ENCODE data around the gene INCENP.
"Not testable (repeated sequence)": the region's sequence is repeated elsewhere in the genome, so short reads cannot be mapped to it uniquely, and the experiment has no call there.

The INCENP gene

DNA sequence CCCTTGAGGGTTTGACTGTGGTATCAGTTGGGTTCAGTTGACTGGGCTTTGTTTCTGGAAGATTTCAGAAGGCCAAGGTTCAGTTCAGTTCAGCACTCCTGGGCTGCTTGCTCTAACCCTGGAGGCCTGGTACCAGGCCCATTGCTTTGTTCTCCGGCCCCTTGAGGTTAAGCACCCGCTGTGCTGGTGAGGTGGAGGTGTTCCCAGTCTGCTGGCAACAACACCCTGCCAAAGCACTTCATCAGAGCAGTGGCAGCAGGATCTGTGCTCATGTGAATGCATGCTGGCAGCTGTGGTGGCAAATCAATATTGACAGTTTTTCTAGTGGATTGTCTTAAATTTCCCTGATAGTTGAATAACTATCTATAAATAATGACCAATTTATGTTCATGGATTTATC is 62.4 kb downstream of the INCENP start:
- TF ChIP-seq, protein P1, sequence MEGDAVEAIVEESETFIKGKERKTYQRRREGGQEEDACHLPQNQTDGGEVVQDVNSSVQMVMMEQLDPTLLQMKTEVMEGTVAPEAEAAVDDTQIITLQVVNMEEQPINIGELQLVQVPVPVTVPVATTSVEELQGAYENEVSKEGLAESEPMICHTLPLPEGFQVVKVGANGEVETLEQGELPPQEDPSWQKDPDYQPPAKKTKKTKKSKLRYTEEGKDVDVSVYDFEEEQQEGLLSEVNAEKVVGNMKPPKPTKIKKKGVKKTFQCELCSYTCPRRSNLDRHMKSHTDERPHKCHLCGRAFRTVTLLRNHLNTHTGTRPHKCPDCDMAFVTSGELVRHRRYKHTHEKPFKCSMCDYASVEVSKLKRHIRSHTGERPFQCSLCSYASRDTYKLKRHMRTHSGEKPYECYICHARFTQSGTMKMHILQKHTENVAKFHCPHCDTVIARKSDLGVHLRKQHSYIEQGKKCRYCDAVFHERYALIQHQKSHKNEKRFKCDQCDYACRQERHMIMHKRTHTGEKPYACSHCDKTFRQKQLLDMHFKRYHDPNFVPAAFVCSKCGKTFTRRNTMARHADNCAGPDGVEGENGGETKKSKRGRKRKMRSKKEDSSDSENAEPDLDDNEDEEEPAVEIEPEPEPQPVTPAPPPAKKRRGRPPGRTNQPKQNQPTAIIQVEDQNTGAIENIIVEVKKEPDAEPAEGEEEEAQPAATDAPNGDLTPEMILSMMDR (IDR thresholded peaks at IDR 0.05; ENCODE audit: insufficient read depth, low read length, missing control alignments) = no peak
- ChIA-PET CTCF (no interaction called here), POLR2A (no interaction called here)
- no peak for DNase-seq (ENCODE audit: low read depth, low spot score)
- no peak overlapping the region for H3K4me3 ChIP-seq (ENCODE audit: low read depth, low read length)

DNA sequence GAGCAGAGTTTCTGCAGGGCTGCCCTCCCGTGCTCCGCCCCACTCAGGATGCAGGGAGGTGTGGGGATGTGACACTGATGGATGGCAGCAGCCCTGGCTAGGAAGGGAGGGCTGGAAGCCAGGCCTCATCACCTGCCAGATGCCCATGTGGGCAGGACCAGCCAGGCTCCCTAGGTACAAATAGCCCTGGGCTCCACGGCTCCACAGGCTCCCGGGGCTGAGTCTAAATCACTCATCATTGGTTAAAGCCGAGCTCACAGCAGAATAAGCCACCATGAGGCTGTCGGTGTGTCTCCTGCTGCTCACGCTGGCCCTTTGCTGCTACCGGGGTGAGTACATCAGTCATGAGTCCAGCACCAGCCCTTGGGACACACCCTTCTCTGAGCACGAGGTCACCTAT is 66.2 kb downstream of the INCENP start, which contains the start of gene SCGB1D1:
Gene SCGB1D1 (plus strand): TSS at position 206 of the 400 bp plus-strand sequence. CDS start 69 bp downstream, at position 275.
- TF ChIP-seq, protein P1 (IDR thresholded peaks at IDR 0.05; ENCODE audit: insufficient read depth, low read length, missing control alignments) = no peak
- ChIA-PET POLR2A (no interaction called here), CTCF (interaction anchor here (1.0 to 2.2 kb wide), 3 partner anchors 10 to 121 kb away, joined by 3 to 9 read pairs (median 5); no protein-coding TSS in a partner anchor)
- no peak for DNase-seq (ENCODE audit: low read depth, low spot score)
- H3K4me3 ChIP-seq (ENCODE audit: low read depth, low read length) = no peak within 1 kb of the TSS

DNA sequence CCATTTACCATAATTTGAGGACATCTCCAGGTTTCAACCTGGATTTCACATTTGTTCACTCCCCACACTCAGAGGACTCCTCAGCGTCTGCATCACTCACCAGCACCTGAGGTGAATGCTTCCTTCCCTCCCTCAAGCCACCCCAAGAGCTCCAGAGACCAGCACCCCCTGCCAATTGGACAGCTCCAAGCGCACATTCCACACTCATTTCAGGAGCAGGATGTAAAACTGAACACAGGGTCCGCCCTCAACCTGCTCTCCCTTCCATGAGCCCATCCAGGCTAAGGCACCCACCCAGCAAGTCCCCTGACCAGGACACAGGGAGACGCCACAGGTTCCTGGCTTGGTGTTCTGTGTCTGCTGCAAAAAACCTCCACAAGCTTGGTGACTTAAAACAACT is 70.1 kb downstream of the INCENP start:
- POLR2A ChIA-PET = no interaction called here
- CTCF ChIA-PET = no interaction called here
- TF ChIP-seq, protein P1 (IDR thresholded peaks at IDR 0.05; ENCODE audit: insufficient read depth, low read length, missing control alignments) = no peak
- DNase-seq (ENCODE audit: low read depth, low spot score) = no peak
- H3K4me3 ChIP-seq (ENCODE audit: low read depth, low read length) = no peak overlapping the region

DNA sequence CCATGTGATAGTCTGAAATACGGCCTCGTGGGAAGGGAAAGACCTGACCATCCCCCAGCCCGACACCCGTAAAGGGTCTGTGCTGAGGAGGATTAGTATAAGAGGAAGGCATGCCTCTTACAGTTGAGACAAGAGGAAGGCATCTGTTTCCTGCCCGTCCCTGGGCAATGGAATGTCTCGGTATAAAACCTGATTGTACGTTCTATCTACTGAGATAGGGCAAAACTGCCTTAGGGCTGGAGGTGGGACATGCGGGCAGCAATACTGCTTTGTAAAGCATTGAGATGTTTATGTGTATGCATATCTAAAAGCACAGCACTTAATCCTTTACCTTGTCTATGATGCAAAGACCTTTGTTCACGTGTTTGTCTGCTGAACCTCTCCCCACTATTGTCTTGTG is 71.2 kb downstream of the INCENP start:
- H3K4me3 ChIP-seq (ENCODE audit: low read depth, low read length); POLR2A ChIA-PET; CTCF ChIA-PET; DNase-seq (ENCODE audit: low read depth, low spot score): not testable (repeated sequence)

DNA sequence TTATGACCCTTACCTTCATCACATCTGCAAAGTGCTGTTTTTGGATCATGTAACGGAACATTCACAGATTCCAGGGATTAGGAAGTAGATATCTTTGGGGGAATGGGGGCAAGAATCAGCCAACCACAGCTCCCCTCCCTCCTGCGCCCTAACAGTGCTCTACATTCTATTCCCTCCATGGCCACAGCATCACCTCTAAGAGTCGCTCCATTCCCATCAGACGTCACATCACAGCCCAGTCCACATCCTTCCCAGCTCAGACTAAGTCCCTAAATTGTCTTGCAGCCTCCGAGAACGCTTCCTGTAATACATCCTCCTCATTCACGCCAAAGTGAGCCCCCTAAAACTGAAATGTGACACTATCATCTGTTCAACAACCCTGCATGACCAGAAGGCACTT is 72.1 kb downstream of the INCENP start:
- DNase-seq (ENCODE audit: low read depth, low spot score) = no peak
- POLR2A ChIA-PET = no interaction called here
- TF ChIP-seq, protein P1 (IDR thresholded peaks at IDR 0.05; ENCODE audit: insufficient read depth, low read length, missing control alignments) = no peak
- no peak overlapping the region for H3K4me3 ChIP-seq (ENCODE audit: low read depth, low read length)
- CTCF ChIA-PET = no interaction called here

DNA sequence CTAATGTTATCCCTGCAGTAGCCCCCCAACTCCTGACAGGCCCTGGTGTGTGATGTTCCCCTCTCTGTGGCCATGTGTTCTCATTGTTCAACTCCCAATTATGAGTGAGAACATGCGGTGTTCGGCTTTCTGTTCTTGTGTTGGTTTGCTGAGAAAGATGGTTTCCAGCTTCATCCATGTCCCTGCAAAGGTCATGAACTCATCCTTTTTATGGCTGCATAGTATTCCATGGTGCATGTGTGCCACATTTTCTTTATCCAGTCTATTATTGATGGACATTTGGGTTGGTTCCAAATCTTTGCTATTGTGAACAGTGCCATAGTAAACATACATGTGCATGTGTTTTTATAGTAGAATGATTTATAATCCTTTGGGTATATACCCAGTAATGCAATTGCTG is 73.6 kb downstream of the INCENP start:
- DNase-seq (ENCODE audit: low read depth, low spot score); H3K4me3 ChIP-seq (ENCODE audit: low read depth, low read length); CTCF ChIA-PET; POLR2A ChIA-PET: not testable (repeated sequence)

DNA sequence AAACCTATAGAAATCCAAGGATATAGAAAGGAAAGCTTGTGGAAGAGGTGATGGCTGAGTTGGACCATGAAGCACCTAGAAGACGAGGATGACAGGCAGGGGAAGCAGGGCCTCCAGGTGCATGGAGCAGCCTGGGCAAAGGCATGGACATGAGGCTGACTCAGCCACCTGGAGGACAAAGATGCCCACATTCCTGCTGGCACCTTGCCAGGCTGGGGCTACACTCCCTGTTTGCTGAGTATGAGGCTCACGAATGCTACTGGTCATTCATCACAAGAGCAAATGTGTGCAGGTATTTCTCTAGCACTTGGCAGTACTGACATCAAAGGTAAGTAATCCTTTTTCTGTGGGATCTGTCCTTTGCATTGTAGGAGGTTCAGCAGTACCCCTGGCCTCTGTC is 77.6 kb downstream of the INCENP start:
- no peak for DNase-seq (ENCODE audit: low read depth, low spot score)
- TF ChIP-seq, protein P1 (IDR thresholded peaks at IDR 0.05; ENCODE audit: insufficient read depth, low read length, missing control alignments) = no peak
- ChIA-PET POLR2A (no interaction called here), CTCF (no interaction called here)
- no peak overlapping the region for H3K4me3 ChIP-seq (ENCODE audit: low read depth, low read length)
